HEK293 (cell line): ENCODE data around the gene PARD3B.

Source experiments
- CTCF ChIA-PET: fragments of 350-600 bp; formaldehyde crosslinking; extraction: SDS; loops from one replicate; lab custom pipeline; 2021; ENCODE audit warnings: antibody characterized with exemption; lab: Yijun Ruan, JAX
- POLR2A ChIA-PET: fragments of 300-600 bp; formaldehyde crosslinking; extraction: SDS; loops from one replicate; lab custom pipeline; 2020; ENCODE audit warnings: antibody characterized with exemption, inconsistent platforms; lab: Yijun Ruan, JAX
- H3K27ac ChIP-seq: fragments of 200-500 bp; sonication (Bioruptor generic); 2 replicates; pipeline ENCODE4 v1.5.1; 2014; ENCODE audit warnings: low read depth, low read length, control low read depth, inconsistent platforms; ENCODE audit errors: extremely low read depth
- H3K36me3 ChIP-seq, 2 experiments: fragments of 200-500 bp in 1 of 2; sonication (Bioruptor generic) in 1 of 2; 1 replicate in 1 of 2; 2 replicates in 1 of 2; pipeline ENCODE4 v1.5.1; 2014 to 2017; ENCODE audit warnings: inconsistent platforms in 2 of 2, low read length in 2 of 2; ENCODE audit not compliant: control insufficient read depth in 2 of 2, insufficient read depth in 1 of 2
- H3K4me1 ChIP-seq: fragments of 200-500 bp; sonication (Bioruptor generic); 2 replicates; pipeline ENCODE4 v1.5.1; 2014; ENCODE audit warnings: mild to moderate bottlenecking, low read length, inconsistent platforms; ENCODE audit not compliant: control insufficient read depth, insufficient read depth
- H3K4me3 ChIP-seq: 2 replicates; pipeline ENCODE4 v1.5.1; 2011; ENCODE audit warnings: low read depth, mild to moderate bottlenecking, control low read depth, low read length, moderate library complexity
- H3K9me3 ChIP-seq: fragments of 200-500 bp; sonication (Bioruptor generic); 2 replicates; pipeline ENCODE4 v1.5.1; 2014; ENCODE audit warnings: low read depth, low read length, inconsistent platforms; ENCODE audit not compliant: control insufficient read depth, insufficient read depth
- GLI2 ChIP-seq: fragments of 450-650 bp; formaldehyde crosslinking; IDR thresholded peaks from 2 replicates; pipeline ENCODE4; 2017; ENCODE audit warnings: missing biosample characterization, missing genetic modification characterization, low read depth, borderline replicate concordance
- MZF1 ChIP-seq: fragments of 450-650 bp; formaldehyde crosslinking; IDR thresholded peaks from 2 replicates; pipeline ENCODE4 v1.5.1; 2017; ENCODE audit warnings: missing biosample characterization, missing genetic modification characterization, borderline replicate concordance
- PATZ1 ChIP-seq: fragments of 450-650 bp; formaldehyde crosslinking; IDR thresholded peaks from 2 replicates; pipeline ENCODE4 v1.5.1; 2016; ENCODE audit warnings: missing biosample characterization, missing genetic modification characterization
- RBAK ChIP-seq: fragments of 450-650 bp; formaldehyde crosslinking; IDR thresholded peaks from 2 replicates; pipeline ENCODE4 v1.5.1; 2016; ENCODE audit warnings: missing biosample characterization, missing genetic modification characterization
- SCRT2 ChIP-seq: fragments of 450-650 bp; formaldehyde crosslinking; IDR thresholded peaks from 2 replicates; pipeline ENCODE4 v1.5.1; 2016; ENCODE audit warnings: missing biosample characterization, missing genetic modification characterization
- ZNF169 ChIP-seq: fragments of 450-650 bp; formaldehyde crosslinking; IDR thresholded peaks from 2 replicates; pipeline ENCODE4 v1.5.1; 2016; ENCODE audit warnings: missing biosample characterization, missing genetic modification characterization
- ZNF184 ChIP-seq: fragments of 450-650 bp; IDR thresholded peaks from 2 replicates; pipeline ENCODE4 v1.5.1; 2018; ENCODE audit warnings: missing biosample characterization, mild to moderate bottlenecking, missing genetic modification characterization
- ZNF223 ChIP-seq: fragments of 450-650 bp; formaldehyde crosslinking; IDR thresholded peaks from 2 replicates; pipeline ENCODE4 v1.5.1; 2016; ENCODE audit warnings: missing biosample characterization, missing genetic modification characterization
- ZNF23 ChIP-seq: fragments of 450-650 bp; formaldehyde crosslinking; IDR thresholded peaks from 2 replicates; pipeline ENCODE4 v1.5.1; 2016; ENCODE audit warnings: missing biosample characterization, missing genetic modification characterization, borderline replicate concordance
- ZNF24 ChIP-seq: fragments of 450-650 bp; formaldehyde crosslinking; IDR thresholded peaks from 2 replicates; pipeline ENCODE4 v1.5.1; 2016; ENCODE audit warnings: missing biosample characterization, missing genetic modification characterization
- ZNF248 ChIP-seq: fragments of 450-650 bp; formaldehyde crosslinking; IDR thresholded peaks from 2 replicates; pipeline ENCODE4 v1.5.1; 2017; ENCODE audit warnings: missing biosample characterization, missing genetic modification characterization
- ZNF37A ChIP-seq: fragments of 450-650 bp; IDR thresholded peaks from 2 replicates; pipeline ENCODE4 v1.5.1; 2018; ENCODE audit warnings: missing biosample characterization, missing genetic modification characterization
- ZNF544 ChIP-seq: fragments of 450-650 bp; formaldehyde crosslinking; IDR thresholded peaks from 2 replicates; pipeline ENCODE4 v1.5.0; 2017; ENCODE audit warnings: missing biosample characterization, missing genetic modification characterization
- ZNF549 ChIP-seq: fragments of 450-650 bp; IDR thresholded peaks from 2 replicates; pipeline ENCODE4 v1.5.1; 2018; ENCODE audit warnings: missing biosample characterization, missing genetic modification characterization, mild to moderate bottlenecking, inconsistent platforms, moderate library complexity
- ZNF623 ChIP-seq: fragments of 450-650 bp; formaldehyde crosslinking; IDR thresholded peaks from 2 replicates; pipeline ENCODE4 v1.5.1; 2016; ENCODE audit warnings: missing biosample characterization, missing genetic modification characterization
- TF ChIP-seq, protein P1 (sequence below): fragments of 450-650 bp; formaldehyde crosslinking; IDR thresholded peaks from 2 replicates; pipeline ENCODE4 v1.5.1; 2016; ENCODE audit warnings: missing biosample characterization, missing genetic modification characterization
- TF ChIP-seq, protein P2 (sequence below): fragments of 450-650 bp; formaldehyde crosslinking; IDR thresholded peaks from 2 replicates; pipeline ENCODE4 v1.5.1; 2017; ENCODE audit warnings: missing biosample characterization, missing genetic modification characterization
- TF ChIP-seq, protein P3 (sequence below): fragments of 450-650 bp; formaldehyde crosslinking; IDR thresholded peaks from 2 replicates; pipeline ENCODE4 v1.5.1; 2016; ENCODE audit warnings: missing biosample characterization, missing genetic modification characterization
- TF ChIP-seq, protein P4 (sequence below): fragments of 450-650 bp; formaldehyde crosslinking; IDR thresholded peaks from 2 replicates; pipeline ENCODE4 v1.5.1; 2016; ENCODE audit warnings: missing biosample characterization, missing genetic modification characterization
- TF ChIP-seq, protein P5 (sequence below): fragments of 450-650 bp; formaldehyde crosslinking; IDR thresholded peaks from 2 replicates; pipeline ENCODE4 v1.5.1; 2016; ENCODE audit warnings: missing biosample characterization, missing genetic modification characterization

The PARD3B gene

DNA sequence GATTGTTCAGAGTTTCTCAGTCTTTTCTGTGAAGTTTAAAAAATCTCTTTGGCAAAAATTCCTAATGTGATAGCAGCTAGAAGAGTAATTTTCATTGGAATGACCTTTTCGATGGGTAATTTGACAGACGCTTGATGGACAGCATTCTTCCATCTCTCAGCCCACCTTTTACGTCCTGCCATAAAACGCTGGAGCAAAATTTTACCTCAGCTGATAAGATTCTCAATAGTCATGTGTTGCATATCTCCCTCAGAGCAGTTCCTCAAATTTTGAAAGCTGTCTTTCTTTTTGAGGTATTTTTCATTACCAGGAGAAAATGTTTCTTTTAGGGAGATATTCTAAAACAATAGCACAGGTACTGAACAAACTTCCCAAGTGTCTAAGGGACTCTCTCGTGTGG is 441.4 kb downstream of the PARD3B start:
- no peaks in the 10 kb centered on the region for H3K4me1 ChIP-seq
- ChIA-PET CTCF (interaction anchor here (0.7 kb wide), 1 partner anchor 54 kb away, joined by 3 read pairs; no protein-coding TSS in a partner anchor), POLR2A (no interaction called here)
- no peak overlapping the region for H3K27ac ChIP-seq
- no peaks in the 10 kb centered on the region for H3K9me3 ChIP-seq
- no peak overlapping the region for H3K4me3 ChIP-seq
- TF ChIP-seq GLI2 (tag by site-specific recombination), result no peak
- TF ChIP-seq ZNF549, result no peak
- no peak for TF ChIP-seq ZNF184 (tag by site-specific recombination)
- TF ChIP-seq, protein P1, sequence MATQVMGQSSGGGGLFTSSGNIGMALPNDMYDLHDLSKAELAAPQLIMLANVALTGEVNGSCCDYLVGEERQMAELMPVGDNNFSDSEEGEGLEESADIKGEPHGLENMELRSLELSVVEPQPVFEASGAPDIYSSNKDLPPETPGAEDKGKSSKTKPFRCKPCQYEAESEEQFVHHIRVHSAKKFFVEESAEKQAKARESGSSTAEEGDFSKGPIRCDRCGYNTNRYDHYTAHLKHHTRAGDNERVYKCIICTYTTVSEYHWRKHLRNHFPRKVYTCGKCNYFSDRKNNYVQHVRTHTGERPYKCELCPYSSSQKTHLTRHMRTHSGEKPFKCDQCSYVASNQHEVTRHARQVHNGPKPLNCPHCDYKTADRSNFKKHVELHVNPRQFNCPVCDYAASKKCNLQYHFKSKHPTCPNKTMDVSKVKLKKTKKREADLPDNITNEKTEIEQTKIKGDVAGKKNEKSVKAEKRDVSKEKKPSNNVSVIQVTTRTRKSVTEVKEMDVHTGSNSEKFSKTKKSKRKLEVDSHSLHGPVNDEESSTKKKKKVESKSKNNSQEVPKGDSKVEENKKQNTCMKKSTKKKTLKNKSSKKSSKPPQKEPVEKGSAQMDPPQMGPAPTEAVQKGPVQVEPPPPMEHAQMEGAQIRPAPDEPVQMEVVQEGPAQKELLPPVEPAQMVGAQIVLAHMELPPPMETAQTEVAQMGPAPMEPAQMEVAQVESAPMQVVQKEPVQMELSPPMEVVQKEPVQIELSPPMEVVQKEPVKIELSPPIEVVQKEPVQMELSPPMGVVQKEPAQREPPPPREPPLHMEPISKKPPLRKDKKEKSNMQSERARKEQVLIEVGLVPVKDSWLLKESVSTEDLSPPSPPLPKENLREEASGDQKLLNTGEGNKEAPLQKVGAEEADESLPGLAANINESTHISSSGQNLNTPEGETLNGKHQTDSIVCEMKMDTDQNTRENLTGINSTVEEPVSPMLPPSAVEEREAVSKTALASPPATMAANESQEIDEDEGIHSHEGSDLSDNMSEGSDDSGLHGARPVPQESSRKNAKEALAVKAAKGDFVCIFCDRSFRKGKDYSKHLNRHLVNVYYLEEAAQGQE, result no peak
- no peak for TF ChIP-seq SCRT2 (tag by site-specific recombination)
- no peak for TF ChIP-seq MZF1 (tag by site-specific recombination)
- TF ChIP-seq RBAK (tag by site-specific recombination), result no peak
- TF ChIP-seq ZNF24 (tag by site-specific recombination), result no peak
- no peak for TF ChIP-seq ZNF623
- TF ChIP-seq, protein P2, sequence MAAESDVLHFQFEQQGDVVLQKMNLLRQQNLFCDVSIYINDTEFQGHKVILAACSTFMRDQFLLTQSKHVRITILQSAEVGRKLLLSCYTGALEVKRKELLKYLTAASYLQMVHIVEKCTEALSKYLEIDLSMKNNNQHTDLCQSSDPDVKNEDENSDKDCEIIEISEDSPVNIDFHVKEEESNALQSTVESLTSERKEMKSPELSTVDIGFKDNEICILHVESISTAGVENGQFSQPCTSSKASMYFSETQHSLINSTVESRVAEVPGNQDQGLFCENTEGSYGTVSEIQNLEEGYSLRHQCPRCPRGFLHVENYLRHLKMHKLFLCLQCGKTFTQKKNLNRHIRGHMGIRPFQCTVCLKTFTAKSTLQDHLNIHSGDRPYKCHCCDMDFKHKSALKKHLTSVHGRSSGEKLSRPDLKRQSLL (tag by site-specific recombination), result no peak
- TF ChIP-seq, protein P3, sequence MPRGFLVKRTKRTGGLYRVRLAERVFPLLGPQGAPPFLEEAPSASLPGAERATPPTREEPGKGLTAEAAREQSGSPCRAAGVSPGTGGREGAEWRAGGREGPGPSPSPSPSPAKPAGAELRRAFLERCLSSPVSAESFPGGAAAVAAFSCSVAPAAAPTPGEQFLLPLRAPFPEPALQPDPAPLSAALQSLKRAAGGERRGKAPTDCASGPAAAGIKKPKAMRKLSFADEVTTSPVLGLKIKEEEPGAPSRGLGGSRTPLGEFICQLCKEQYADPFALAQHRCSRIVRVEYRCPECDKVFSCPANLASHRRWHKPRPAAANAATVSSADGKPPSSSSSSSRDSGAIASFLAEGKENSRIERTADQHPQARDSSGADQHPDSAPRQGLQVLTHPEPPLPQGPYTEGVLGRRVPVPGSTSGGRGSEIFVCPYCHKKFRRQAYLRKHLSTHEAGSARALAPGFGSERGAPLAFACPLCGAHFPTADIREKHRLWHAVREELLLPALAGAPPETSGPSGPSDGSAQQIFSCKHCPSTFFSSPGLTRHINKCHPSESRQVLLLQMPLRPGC, result no peak
- no peak for TF ChIP-seq PATZ1 (tag by site-specific recombination)
- TF ChIP-seq, protein P4, sequence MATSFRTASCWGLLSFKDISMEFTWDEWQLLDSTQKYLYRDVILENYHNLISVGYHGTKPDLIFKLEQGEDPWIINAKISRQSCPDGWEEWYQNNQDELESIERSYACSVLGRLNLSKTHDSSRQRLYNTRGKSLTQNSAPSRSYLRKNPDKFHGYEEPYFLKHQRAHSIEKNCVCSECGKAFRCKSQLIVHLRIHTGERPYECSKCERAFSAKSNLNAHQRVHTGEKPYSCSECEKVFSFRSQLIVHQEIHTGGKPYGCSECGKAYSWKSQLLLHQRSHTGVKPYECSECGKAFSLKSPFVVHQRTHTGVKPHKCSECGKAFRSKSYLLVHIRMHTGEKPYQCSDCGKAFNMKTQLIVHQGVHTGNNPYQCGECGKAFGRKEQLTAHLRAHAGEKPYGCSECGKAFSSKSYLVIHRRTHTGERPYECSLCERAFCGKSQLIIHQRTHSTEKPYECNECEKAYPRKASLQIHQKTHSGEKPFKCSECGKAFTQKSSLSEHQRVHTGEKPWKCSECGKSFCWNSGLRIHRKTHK (tag by site-specific recombination), result no peak
- no peak for TF ChIP-seq ZNF248 (tag by site-specific recombination)
- no peak for TF ChIP-seq ZNF169 (tag by site-specific recombination)
- TF ChIP-seq ZNF223 (tag by site-specific recombination), result no peak
- TF ChIP-seq ZNF37A (tag by site-specific recombination), result no peak
- TF ChIP-seq, protein P5, sequence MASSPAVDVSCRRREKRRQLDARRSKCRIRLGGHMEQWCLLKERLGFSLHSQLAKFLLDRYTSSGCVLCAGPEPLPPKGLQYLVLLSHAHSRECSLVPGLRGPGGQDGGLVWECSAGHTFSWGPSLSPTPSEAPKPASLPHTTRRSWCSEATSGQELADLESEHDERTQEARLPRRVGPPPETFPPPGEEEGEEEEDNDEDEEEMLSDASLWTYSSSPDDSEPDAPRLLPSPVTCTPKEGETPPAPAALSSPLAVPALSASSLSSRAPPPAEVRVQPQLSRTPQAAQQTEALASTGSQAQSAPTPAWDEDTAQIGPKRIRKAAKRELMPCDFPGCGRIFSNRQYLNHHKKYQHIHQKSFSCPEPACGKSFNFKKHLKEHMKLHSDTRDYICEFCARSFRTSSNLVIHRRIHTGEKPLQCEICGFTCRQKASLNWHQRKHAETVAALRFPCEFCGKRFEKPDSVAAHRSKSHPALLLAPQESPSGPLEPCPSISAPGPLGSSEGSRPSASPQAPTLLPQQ, result no peak
- no peak for TF ChIP-seq ZNF23 (tag by site-specific recombination)
- TF ChIP-seq ZNF544 (tag by site-specific recombination), result no peak
- no peaks in the 10 kb centered on the region for H3K36me3 ChIP-seq
